ENCODE results near the gene MLLT3.

MLLT3 gene

GRCh38 chr9:20624201-20625002, 2.1 kb upstream of the MLLT3 start:
- DNase-seq: peak; percentile 82

- no peak for DNase-seq
Observed at GRCh38 chr9:20623748-20624124, 1.4 kb upstream of the MLLT3 start.

GRCh38 chr9:20623021-20623747, 885 bp upstream of the MLLT3 start:
- DNase-seq: no peak

GRCh38 chr9:20621471-20622329, 599 bp downstream of the MLLT3 start:
- peak; percentile 84 for DNase-seq

- DNase-seq: no peak
Observed at GRCh38 chr9:20620650-20621470, 1.4 kb downstream of the MLLT3 start.

- peak; percentile 46 for DNase-seq
Observed at GRCh38 chr9:20619487-20620200, 2.7 kb downstream of the MLLT3 start.

- DNase-seq: no peak
Observed at GRCh38 chr9:20618361-20618802, 3.9 kb downstream of the MLLT3 start.

GRCh38 chr9:20616808-20617207, 5.5 kb downstream of the MLLT3 start:
- no peak for DNase-seq

GRCh38 chr9:20614602-20615216, 7.6 kb downstream of the MLLT3 start:
- DNase-seq: no peak

GRCh38 chr9:20611691-20612287, 10.5 kb downstream of the MLLT3 start:
- DNase-seq: no peak

- no peak for DNase-seq
Observed at GRCh38 chr9:20610591-20610990, 11.7 kb downstream of the MLLT3 start.

- no peak for DNase-seq
Observed at GRCh38 chr9:20608582-20608981, 13.7 kb downstream of the MLLT3 start.

- DNase-seq: no peak
Observed at GRCh38 chr9:20606652-20607051, 15.6 kb downstream of the MLLT3 start.

GRCh38 chr9:20604562-20604961, 17.7 kb downstream of the MLLT3 start:
- no peak for DNase-seq

GRCh38 chr9:20603524-20604268, 18.6 kb downstream of the MLLT3 start:
- no peak for DNase-seq

GRCh38 chr9:20601292-20601691, 21.0 kb downstream of the MLLT3 start:
- DNase-seq: no peak

- no peak for DNase-seq
Observed at GRCh38 chr9:20599195-20599594, 23.1 kb downstream of the MLLT3 start.

GRCh38 chr9:20598367-20598766, 23.9 kb downstream of the MLLT3 start:
- DNase-seq: no peak

- no peak for DNase-seq
Observed at GRCh38 chr9:20597862-20598261, 24.4 kb downstream of the MLLT3 start.

GRCh38 chr9:20594608-20595007, 27.7 kb downstream of the MLLT3 start:
- DNase-seq: no peak

Measured in NCI-H2227 treated with DMSO at 0.1 percent for 48 hours (cell line).